VCaP (cell line): ENCODE data around the gene KCNT2.

Source experiments
- H3K27ac ChIP-seq: fragments of 450-650 bp; 2 replicates; pipeline ENCODE4 v1.5.1; 2017
- TF ChIP-seq, protein P1 (sequence below): fragments of 450-650 bp; conservative IDR thresholded peaks from 2 replicates; pipeline ENCODE4 v1.5.1; 2017; ENCODE audit warnings: mild to moderate bottlenecking, moderate library complexity

The KCNT2 gene

DNA sequence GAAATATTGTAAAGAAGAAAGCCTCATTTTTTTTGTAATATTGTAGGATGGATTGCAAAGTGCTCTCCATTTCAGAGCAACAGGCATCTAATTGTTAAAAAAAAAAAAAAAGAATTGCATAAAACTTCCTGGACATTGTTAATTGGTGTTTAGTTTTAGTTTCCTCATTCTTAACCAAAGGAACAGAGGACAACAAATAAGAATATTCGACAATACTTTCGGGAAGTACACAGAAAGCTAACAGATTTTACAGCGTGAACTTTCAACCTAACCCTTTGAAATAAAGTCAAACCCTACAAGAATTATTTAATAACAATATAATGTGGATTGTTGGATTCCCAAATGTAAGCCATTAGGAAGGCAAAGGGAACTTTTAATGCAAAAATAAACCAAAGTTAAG is 284.4 kb downstream of the KCNT2 start:
- TF ChIP-seq, protein P1, sequence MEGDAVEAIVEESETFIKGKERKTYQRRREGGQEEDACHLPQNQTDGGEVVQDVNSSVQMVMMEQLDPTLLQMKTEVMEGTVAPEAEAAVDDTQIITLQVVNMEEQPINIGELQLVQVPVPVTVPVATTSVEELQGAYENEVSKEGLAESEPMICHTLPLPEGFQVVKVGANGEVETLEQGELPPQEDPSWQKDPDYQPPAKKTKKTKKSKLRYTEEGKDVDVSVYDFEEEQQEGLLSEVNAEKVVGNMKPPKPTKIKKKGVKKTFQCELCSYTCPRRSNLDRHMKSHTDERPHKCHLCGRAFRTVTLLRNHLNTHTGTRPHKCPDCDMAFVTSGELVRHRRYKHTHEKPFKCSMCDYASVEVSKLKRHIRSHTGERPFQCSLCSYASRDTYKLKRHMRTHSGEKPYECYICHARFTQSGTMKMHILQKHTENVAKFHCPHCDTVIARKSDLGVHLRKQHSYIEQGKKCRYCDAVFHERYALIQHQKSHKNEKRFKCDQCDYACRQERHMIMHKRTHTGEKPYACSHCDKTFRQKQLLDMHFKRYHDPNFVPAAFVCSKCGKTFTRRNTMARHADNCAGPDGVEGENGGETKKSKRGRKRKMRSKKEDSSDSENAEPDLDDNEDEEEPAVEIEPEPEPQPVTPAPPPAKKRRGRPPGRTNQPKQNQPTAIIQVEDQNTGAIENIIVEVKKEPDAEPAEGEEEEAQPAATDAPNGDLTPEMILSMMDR: no peak

DNA sequence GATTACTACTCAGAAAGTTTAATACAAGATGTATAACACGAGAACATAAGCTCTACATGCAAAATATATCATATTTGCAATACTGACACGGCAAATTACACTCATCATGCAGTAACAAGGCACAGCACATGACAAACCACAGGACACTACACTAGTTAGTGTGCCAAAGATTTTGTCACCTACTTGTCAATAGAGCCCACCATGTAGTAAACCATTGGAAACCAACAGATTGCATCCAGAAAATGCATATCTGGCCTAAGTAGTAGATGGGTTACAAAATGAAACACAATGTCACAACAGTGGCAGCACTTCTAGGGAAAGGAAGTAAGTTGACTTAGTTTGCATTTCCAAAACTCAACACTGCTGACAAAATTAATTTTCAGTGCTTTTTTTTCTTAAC is 288.9 kb downstream of the KCNT2 start:
- TF ChIP-seq, protein P1: no peak

More for the DNA sequence above, 284.4 kb downstream of the KCNT2 start:
- H3K27ac ChIP-seq: no peak overlapping the region

DNA sequence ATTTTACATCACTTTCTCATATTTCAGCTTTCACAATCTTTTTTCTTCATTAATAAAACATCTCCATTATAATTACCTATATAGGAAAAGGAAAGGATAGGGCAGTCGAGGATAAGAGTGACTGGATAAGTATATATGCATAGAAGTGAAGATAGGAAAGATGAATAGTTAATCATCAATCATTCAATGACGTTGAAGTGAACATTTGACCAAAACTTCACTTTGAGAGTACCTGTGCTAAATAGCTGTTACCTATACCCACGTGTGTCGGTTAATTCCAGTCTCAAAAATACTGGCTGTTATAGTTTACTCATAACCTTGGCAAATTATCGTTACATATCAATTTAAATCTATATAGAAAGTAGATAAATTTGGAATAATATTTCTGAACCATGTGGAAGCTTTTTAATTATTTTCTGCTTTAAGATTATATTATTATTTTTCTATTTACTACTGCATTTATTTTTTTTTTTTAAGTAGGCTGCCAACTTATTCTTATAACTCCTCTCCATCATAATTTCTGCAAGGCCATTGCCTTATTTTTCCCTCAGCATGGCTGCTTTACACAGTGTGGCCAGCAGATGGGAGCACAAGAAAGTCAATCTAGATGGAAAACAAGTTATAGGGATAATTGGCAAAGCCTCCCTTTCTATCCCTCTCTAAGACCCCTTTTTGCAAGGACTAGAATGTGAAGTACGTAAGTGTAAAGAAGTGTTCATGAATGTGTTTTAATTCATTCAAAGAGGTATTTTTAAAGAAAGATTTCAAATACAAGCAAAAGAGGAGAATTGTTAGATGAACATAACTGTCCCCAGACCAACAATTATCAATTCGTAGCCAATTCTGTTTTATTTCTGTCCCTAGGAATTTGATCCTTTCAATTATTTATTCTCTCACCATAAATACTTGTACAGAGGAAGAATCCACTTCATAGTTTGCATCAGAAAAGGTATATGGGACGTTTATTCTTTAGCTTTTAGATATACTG is 290.4 kb downstream of the KCNT2 start:
- TF ChIP-seq, protein P1: peak; percentile 78
- H3K27ac ChIP-seq: no peak overlapping the region

More for the DNA sequence above, 288.9 kb downstream of the KCNT2 start:
- H3K27ac ChIP-seq: no peak overlapping the region

DNA sequence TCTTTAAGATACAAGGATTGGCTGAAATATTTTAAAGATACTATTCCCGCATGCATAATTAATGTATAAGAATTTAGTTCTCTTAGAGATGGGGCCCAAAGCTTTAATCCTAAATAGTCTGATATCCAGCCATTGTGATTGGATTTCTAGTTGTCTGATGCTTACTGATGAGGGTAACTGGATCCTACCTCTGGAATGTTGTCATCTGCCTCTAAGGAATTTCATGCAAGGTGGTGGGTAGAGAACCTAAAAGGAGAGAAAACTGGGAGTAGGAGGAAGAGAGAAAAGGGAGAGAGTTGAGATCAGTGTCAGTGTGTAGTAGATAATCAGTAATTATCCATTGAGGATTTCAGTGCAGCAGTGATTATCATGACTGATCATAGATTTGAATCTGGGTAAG is 295.5 kb downstream of the KCNT2 start:
- TF ChIP-seq, protein P1: no peak
- no peak overlapping the region for H3K27ac ChIP-seq

DNA sequence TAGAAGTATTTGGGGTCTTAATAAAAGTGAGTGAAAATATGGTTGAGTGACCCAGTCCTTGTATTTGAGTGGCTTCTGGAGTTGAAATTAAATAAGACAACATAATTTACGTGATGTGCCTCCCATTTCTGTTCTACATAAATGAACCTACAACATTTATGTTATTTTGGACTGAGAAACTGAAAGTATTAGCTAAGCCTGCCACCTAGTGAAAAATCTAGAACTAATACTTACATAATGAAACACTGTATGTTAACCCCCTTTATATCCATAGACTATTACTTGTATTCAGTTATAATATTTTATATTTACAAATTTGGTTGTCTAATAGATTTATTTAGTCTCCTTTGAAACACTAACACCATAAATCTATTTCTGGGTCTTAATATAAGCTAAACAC is 298.9 kb downstream of the KCNT2 start:
- TF ChIP-seq, protein P1: peak; percentile 60
- H3K27ac ChIP-seq: no peak overlapping the region

DNA sequence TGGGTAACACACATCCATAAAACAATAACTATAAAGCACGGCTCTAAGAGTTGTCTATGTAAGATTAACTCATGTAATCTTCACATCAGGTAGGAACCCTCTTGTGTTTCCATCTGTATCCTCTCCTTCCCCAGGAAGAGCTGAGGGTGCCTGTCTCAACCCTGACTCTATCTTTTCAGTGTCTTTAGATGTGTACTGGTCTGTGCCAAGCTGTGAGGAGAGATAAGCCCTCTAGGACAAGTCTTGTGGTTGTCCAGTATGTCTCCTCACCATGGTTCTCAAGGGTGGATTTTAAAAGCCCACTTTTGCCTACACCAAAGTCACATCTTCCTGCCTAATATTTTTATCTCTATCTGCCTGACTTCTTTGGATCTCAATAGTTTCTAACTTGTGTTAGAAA is 300.1 kb downstream of the KCNT2 start:
- TF ChIP-seq, protein P1: no peak

DNA sequence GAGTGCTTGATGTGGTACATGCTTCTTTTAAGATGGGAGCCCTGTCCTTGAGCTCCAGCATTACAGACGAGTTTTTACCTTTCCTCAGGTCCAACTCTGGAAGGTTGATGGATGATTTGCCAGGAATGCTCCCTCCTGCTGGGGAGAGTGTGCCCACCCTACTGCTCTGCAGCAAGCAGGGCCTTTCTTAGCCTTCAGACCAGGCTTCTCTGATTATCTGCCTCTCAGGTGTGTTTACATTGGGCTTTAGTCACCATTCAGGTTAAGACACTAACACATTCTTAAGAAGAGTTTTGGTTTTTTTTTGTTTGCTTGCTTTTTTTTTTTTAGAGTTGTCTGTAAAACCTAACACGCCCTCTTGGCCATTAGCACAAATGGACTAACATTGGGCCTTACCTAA is 301.8 kb downstream of the KCNT2 start:
- H3K27ac ChIP-seq: no peak overlapping the region
- TF ChIP-seq, protein P1: no peak

More for the DNA sequence above, 300.1 kb downstream of the KCNT2 start:
- H3K27ac ChIP-seq: no peak overlapping the region
